ENCODE data around the gene HDAC4. TPM values are rescaled to one million over a fixed set of nuclear protein-coding genes. Genes with fewer than 3 reads are reported as not detected.
A peak's percentile ranks its signal among the peaks of the same experiment; 100 is the strongest.
"Not testable (repeated sequence)": the region's sequence is repeated elsewhere in the genome, so short reads cannot be mapped to it uniquely, and the experiment has no call there.

The HDAC4 gene
- total RNA-seq (2021) (35.0 to 44.4 TPM (median 42.3 TPM) in 3 replicates), Bru-seq, nascent RNA (percentile 66 among the genes with signal in this experiment)
- long read RNA-seq, experiment 1, full-length matches to known transcripts = 1 of 51 reads
- long read RNA-seq, experiment 1, partial matches to known transcripts = 9 of 51 reads
- long read RNA-seq, experiment 1, other reads (novel, unspliced or antisense) = 41 of 51 reads
- long read RNA-seq, experiment 2, partial matches to known transcripts = 5 of 24 reads
- long read RNA-seq, experiment 2, other reads (novel, unspliced or antisense) = 19 of 24 reads
- long read RNA-seq, experiment 3, partial matches to known transcripts = 0 of 1 reads
- long read RNA-seq, experiment 3, other reads (novel, unspliced or antisense) = 1 of 1 reads

GRCh38 chr2:239400596-239401066 lies at the start of gene HDAC4:
Gene HDAC4, minus strand, starts transcription at chr2:239401020. Its CDS starts 48,321 bp downstream, at chr2:239352699.
- ATAC-seq (peak; percentile 1; the same call in 1 of the 2 replicates), DNase-seq (ENCODE audit: low spot score) (no peak)
- Mint-ChIP-seq H3K4me1 (peaks cover 33% of the 10 kb centered on the region), H3K36me3 (no peaks in the 10 kb centered on the region), H3K9me3 (peaks cover 5% of the 10 kb centered on the region; the same call in 1 of the 2 replicates), H3K27me3 (ENCODE audit: low read depth) (peaks cover 4% of the 10 kb centered on the region; the same call in 1 of the 2 replicates), H3K4me3 (peak within 1 kb of the TSS; percentile 86), H3K27ac (peak within 1 kb of the TSS; percentile 94)
- CTCF ChIA-PET = interaction anchor here (0.8 to 1.0 kb wide), 7 partner anchors 40 to 525 kb away, joined by 3 to 6 read pairs (median 5); no protein-coding TSS in a partner anchor
- POLR2A ChIA-PET = interaction anchor here (0.6 to 1.2 kb wide), 9 partner anchors 8 to 417 kb away, joined by 3 to 7 read pairs (median 4); no protein-coding TSS in a partner anchor
- TF ChIP-seq ZNF416 (CRISPR knock-in tag; IDR thresholded peaks at IDR 0.05) (no peak), NR2C2 (CRISPR knock-in tag; IDR thresholded peaks at IDR 0.05) (no peak), STAT6 (CRISPR knock-in tag; conservative IDR thresholded peaks at IDR 0.05; ENCODE audit: low read depth) (no peak), ESRRA (CRISPR knock-in tag; IDR thresholded peaks at IDR 0.05; ENCODE audit: borderline replicate concordance) (no peak), PREB (CRISPR knock-in tag; IDR thresholded peaks at IDR 0.05; ENCODE audit: borderline replicate concordance) (no peak), SP1 (CRISPR knock-in tag; conservative IDR thresholded peaks at IDR 0.05) (no peak), NR1H2 (CRISPR knock-in tag; IDR thresholded peaks at IDR 0.05) (no peak), SMAD3 (CRISPR knock-in tag; IDR thresholded peaks at IDR 0.05; ENCODE audit: borderline replicate concordance) (no peak), MAX (CRISPR knock-in tag; IDR thresholded peaks at IDR 0.05) (no peak), CDX4 (CRISPR knock-in tag; IDR thresholded peaks at IDR 0.05; ENCODE audit: borderline replicate concordance) (no peak), TEAD1 (CRISPR knock-in tag; IDR thresholded peaks at IDR 0.05) (no peak), MXD4 (CRISPR knock-in tag; IDR thresholded peaks at IDR 0.05; ENCODE audit: borderline replicate concordance) (no peak), ZNF281 (CRISPR knock-in tag; IDR thresholded peaks at IDR 0.05) (no peak), ERG (CRISPR knock-in tag; IDR thresholded peaks at IDR 0.05) (no peak), JAZF1 (CRISPR knock-in tag; IDR thresholded peaks at IDR 0.05) (no peak)

GRCh38 chr2:239449468-239449867 lies 48.6 kb upstream of the HDAC4 start:
- DNase-seq (ENCODE audit: low spot score); CTCF ChIA-PET; H3K4me3 Mint-ChIP-seq; H3K27me3 Mint-ChIP-seq (ENCODE audit: low read depth); H3K27ac Mint-ChIP-seq; ATAC-seq; POLR2A ChIA-PET; H3K4me1 Mint-ChIP-seq: not testable (repeated sequence)
- H3K36me3 Mint-ChIP-seq = peaks cover 39% of the 10 kb centered on the region
- H3K9me3 Mint-ChIP-seq = peaks cover 60% of the 10 kb centered on the region

Measured in WTC11 (cell line).